Tibial artery (tissue), 4 donors: Measurements from ENCODE around the gene SRSF7.
"Not testable (repeated sequence)": the region's sequence is repeated elsewhere in the genome, so short reads cannot be mapped to it uniquely, and the experiment has no call there.

Source experiments
- DNase-seq, 2 donors: peaks; one replicate each; pipeline ENCODE4 v3.0.0-alpha.2; 2019
- H3K27ac ChIP-seq, 2 donors: fragments of 200-600 bp; sonication (generic) in 1 of 2; 1 replicate in 1 of 2; 2 replicates in 1 of 2; pipeline ENCODE4 v1.5.1; 2018 to 2019; ENCODE audit warnings: mild to moderate bottlenecking in 1 of 2
- H3K27me3 ChIP-seq, 2 donors: fragments of 200-600 bp; sonication (generic) in 1 of 2; one replicate each; pipeline versions ENCODE4 v1.5.1 to v1.6.0; 2016 to 2019
- H3K36me3 ChIP-seq, 3 donors: fragments of 200-600 bp; sonication (generic) in 2 of 3; one replicate each; pipeline ENCODE4 v1.5.1; 2016 to 2019; ENCODE audit warnings: mild to moderate bottlenecking in 2 of 3
- H3K4me1 ChIP-seq, 4 donors: fragments of 200-600 bp; sonication (generic) in 2 of 4; 1 replicate in 3 of 4; 2 replicates in 1 of 4; pipeline ENCODE4 v1.5.1; 2016 to 2019
- H3K4me3 ChIP-seq, 2 donors: fragments of 200-600 bp; sonication (generic) in 1 of 2; 1 replicate in 1 of 2; 2 replicates in 1 of 2; pipeline ENCODE4 v1.5.1; 2018 to 2019; ENCODE audit warnings: mild to moderate bottlenecking in 2 of 2
- H3K9me3 ChIP-seq, 3 donors: fragments of 200-600 bp; sonication (generic) in 1 of 3; one replicate each; pipeline ENCODE4 v1.5.1; 2016 to 2019
- CTCF ChIP-seq, 2 experiments: fragments of 200-600 bp in 1 of 2; fragments of 450-650 bp in 1 of 2; IDR thresholded peaks; one replicate each; pipeline ENCODE4 v1.5.1; 2017 to 2019; ENCODE audit warnings: antibody characterized with exemption in 2 of 2, mild to moderate bottlenecking in 1 of 2, moderate library complexity in 1 of 2
- intact Hi-C: fragments of 100-400 bp; cut with DNase I; formaldehyde crosslinking; loops from one replicate; pipeline ENCODE4 v1.15.0; 2023; ENCODE audit warnings: low total_unique reads

SRSF7 gene

GRCh38 chr2:38719706-38720105 is 31.5 kb downstream of the SRSF7 start:
- Histone ChIP-seq H3K4me3 (no peak overlapping the region), H3K9me3 (no peaks in the 10 kb centered on the region), H3K36me3 (no peaks in the 10 kb centered on the region), H3K27me3 (no peaks in the 10 kb centered on the region), H3K4me1 (peaks cover 0 to 24% (median 15%) of the 10 kb centered on the region in 4 donors), H3K27ac (peak overlapping the region; percentile 69 to 75)
- peak in 1 of 2 donors; percentile 11 for DNase-seq
- intact Hi-C loops: no loop called here
- no peak for TF ChIP-seq CTCF (IDR thresholded peaks at IDR 0.05)

GRCh38 chr2:38718601-38719000 is 32.6 kb downstream of the SRSF7 start:
- DNase-seq: no peak
- Histone ChIP-seq H3K27ac (no peak overlapping the region), H3K4me3 (no peak overlapping the region), H3K4me1 (peaks cover 0 to 24% (median 15%) of the 10 kb centered on the region in 4 donors), H3K27me3 (no peaks in the 10 kb centered on the region), H3K36me3 (no peaks in the 10 kb centered on the region), H3K9me3 (no peaks in the 10 kb centered on the region)
- intact Hi-C loops: no loop called here
- TF ChIP-seq CTCF (IDR thresholded peaks at IDR 0.05): no peak

DNA sequence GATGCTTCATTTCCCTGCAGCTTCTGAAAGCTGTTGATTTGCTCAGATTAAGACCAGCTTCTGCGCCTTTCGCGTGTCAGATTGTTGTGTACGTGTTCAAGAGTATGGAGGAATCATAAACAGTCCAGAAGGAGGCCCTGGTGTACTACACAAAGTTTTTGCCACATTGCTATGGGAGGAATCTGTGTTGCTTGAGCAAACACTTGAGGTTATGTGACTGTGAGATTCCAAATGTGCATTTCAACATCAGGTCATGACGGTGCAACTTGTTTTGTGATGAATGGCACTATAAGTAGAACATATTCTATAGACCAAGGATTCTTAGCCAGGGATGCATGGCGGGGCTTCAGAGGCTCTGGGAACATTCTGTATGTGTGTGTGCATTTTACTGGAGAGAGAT is 35.0 kb downstream of the SRSF7 start:
- Histone ChIP-seq H3K27me3 (no peaks in the 10 kb centered on the region), H3K27ac (no peak overlapping the region), H3K4me1 (peaks cover 0 to 16% (median 13%) of the 10 kb centered on the region in 4 donors), H3K4me3 (no peak overlapping the region), H3K36me3 (no peaks in the 10 kb centered on the region), H3K9me3 (no peaks in the 10 kb centered on the region)
- DNase-seq: peak in 1 of 2 donors; percentile 19
- intact Hi-C loops: no loop called here
- TF ChIP-seq CTCF (IDR thresholded peaks at IDR 0.05): no peak

- H3K4me1 ChIP-seq, H3K27me3 ChIP-seq, intact Hi-C loops, H3K9me3 ChIP-seq, H3K4me3 ChIP-seq, DNase-seq, H3K36me3 ChIP-seq, H3K27ac ChIP-seq: not testable (repeated sequence)
Observed at GRCh38 chr2:38714941-38715340, 36.2 kb downstream of the SRSF7 start.

DNA sequence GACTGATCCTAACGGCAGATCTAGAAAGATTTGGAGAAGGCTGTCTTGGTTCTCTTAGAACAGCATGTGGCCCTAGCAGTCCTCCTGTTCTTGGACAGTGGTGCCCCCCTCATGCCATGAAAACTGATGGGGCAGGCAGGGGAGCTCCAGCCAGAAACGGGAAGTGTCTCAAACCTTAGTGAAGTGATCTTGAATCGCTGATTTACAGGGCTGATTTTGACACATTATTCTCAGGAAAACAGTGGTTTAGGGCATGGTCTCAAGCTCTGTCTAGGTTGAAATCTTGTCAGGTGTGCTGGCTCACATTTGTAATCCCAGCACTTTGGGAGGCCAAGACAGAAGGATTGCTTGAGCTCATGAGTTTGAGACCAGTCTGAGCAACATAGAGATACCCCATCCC is 37.8 kb downstream of the SRSF7 start:
- intact Hi-C loops: no loop called here
- H3K27me3 ChIP-seq: no peaks in the 10 kb centered on the region
- DNase-seq: peak; percentile 4 to 38
- H3K9me3 ChIP-seq: no peaks in the 10 kb centered on the region
- peaks cover 0 to 7% (median 0%) of the 10 kb centered on the region in 3 donors for H3K36me3 ChIP-seq
- H3K4me3 ChIP-seq: no peak overlapping the region
- TF ChIP-seq CTCF (IDR thresholded peaks at IDR 0.05): no peak
- no peak overlapping the region for H3K27ac ChIP-seq
- H3K4me1 ChIP-seq: peaks cover 0 to 3% (median 0%) of the 10 kb centered on the region in 4 donors

DNA sequence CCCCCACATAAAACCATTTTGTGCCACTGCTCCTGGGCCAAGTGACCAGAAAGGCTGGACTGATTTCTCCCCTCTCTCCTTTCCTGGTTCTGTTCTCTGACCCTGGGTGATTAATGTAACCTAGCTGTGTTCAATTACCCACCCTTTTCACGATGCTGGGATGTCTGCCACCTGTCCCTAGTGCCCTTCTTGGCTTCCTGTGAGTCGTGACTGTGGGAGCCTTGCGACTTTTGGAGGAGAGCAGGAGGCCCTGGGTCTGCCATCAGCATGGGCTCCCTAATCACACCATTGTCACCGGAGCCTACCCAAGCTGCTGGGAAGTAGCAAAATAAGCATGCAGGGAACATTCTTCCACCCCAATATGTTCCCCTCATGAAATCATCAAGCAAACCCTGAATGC is 38.3 kb downstream of the SRSF7 start:
- no peak for TF ChIP-seq CTCF (IDR thresholded peaks at IDR 0.05)
- H3K27me3 ChIP-seq: no peaks in the 10 kb centered on the region
- DNase-seq: peak; percentile 7 to 12
- H3K27ac ChIP-seq: no peak overlapping the region
- intact Hi-C loops: no loop called here
- no peaks in the 10 kb centered on the region for H3K9me3 ChIP-seq
- peaks cover 0 to 3% (median 0%) of the 10 kb centered on the region in 4 donors for H3K4me1 ChIP-seq
- peaks cover 0 to 7% (median 3%) of the 10 kb centered on the region in 3 donors for H3K36me3 ChIP-seq
- H3K4me3 ChIP-seq: no peak overlapping the region
